ENCODE results near the gene MRPL42. TPM values are rescaled to one million over a fixed set of nuclear protein-coding genes. Genes with fewer than 3 reads are reported as not detected.
"Not testable (repeated sequence)": the region's sequence is repeated elsewhere in the genome, so short reads cannot be mapped to it uniquely, and the experiment has no call there.

The MRPL42 gene
- total RNA-seq, result 45.5 TPM
- long read RNA-seq, full-length matches to known transcripts, result 89 of 96 reads
- long read RNA-seq, partial matches to known transcripts, result 3 of 96 reads
- long read RNA-seq, other reads (novel, unspliced or antisense), result 4 of 96 reads

GRCh38 chr12:93467351-93468007 lies at the start of gene MRPL42:
Gene MRPL42 (plus strand): TSS chr12:93467514. CDS start chr12:93469286, 1,772 bp downstream.
- DNase-seq (ENCODE audit: low spot score), result peak; percentile 96

GRCh38 chr12:93417967-93418480 lies 49.3 kb upstream of the MRPL42 start:
- no peak for DNase-seq (ENCODE audit: low spot score)

- no peak for DNase-seq (ENCODE audit: low spot score)
Measured at GRCh38 chr12:93419388-93420034, 47.8 kb upstream of the MRPL42 start.

GRCh38 chr12:93422050-93422449 lies 45.3 kb upstream of the MRPL42 start:
- no peak for DNase-seq (ENCODE audit: low spot score)

- no peak for DNase-seq (ENCODE audit: low spot score)
Measured at GRCh38 chr12:93425736-93426411, 41.4 kb upstream of the MRPL42 start.

GRCh38 chr12:93426412-93426805 lies 40.9 kb upstream of the MRPL42 start:
- DNase-seq (ENCODE audit: low spot score), result no peak

GRCh38 chr12:93427779-93428564 lies 39.3 kb upstream of the MRPL42 start:
- DNase-seq (ENCODE audit: low spot score), result no peak

- DNase-seq (ENCODE audit: low spot score), result no peak
Measured at GRCh38 chr12:93429448-93429847, 37.9 kb upstream of the MRPL42 start.

GRCh38 chr12:93429852-93430251 lies 37.5 kb upstream of the MRPL42 start:
- DNase-seq (ENCODE audit: low spot score), result no peak

GRCh38 chr12:93430280-93430679 lies 37.0 kb upstream of the MRPL42 start:
- no peak for DNase-seq (ENCODE audit: low spot score)

GRCh38 chr12:93432031-93432430 lies 35.3 kb upstream of the MRPL42 start:
- DNase-seq (ENCODE audit: low spot score), result not testable (repeated sequence)

GRCh38 chr12:93434256-93434865 lies 33.0 kb upstream of the MRPL42 start:
- no peak for DNase-seq (ENCODE audit: low spot score)

GRCh38 chr12:93438266-93439050 lies 28.9 kb upstream of the MRPL42 start:
- DNase-seq (ENCODE audit: low spot score), result no peak

- DNase-seq (ENCODE audit: low spot score), result no peak
Measured at GRCh38 chr12:93440043-93440835, 27.1 kb upstream of the MRPL42 start.

GRCh38 chr12:93441081-93441616 lies 26.2 kb upstream of the MRPL42 start:
- DNase-seq (ENCODE audit: low spot score), result no peak

GRCh38 chr12:93441617-93442410 lies 25.5 kb upstream of the MRPL42 start, which contains the start of gene UBE2N:
Gene UBE2N (minus strand): TSS chr12:93441947. CDS start chr12:93441884, 63 bp downstream.
- DNase-seq (ENCODE audit: low spot score), result peak; percentile 99

GRCh38 chr12:93442411-93443340 lies 24.6 kb upstream of the MRPL42 start:
- no peak for DNase-seq (ENCODE audit: low spot score)

All from mesenteric fat pad (tissue), 1 donor.